ENCODE results near the gene IFT52. TPM values are rescaled to one million over a fixed set of nuclear protein-coding genes. Genes with fewer than 3 reads are reported as not detected.

Gene IFT52
- total and polyA plus RNA-seq, 2 donors = 28.9 to 56.6 TPM

DNA sequence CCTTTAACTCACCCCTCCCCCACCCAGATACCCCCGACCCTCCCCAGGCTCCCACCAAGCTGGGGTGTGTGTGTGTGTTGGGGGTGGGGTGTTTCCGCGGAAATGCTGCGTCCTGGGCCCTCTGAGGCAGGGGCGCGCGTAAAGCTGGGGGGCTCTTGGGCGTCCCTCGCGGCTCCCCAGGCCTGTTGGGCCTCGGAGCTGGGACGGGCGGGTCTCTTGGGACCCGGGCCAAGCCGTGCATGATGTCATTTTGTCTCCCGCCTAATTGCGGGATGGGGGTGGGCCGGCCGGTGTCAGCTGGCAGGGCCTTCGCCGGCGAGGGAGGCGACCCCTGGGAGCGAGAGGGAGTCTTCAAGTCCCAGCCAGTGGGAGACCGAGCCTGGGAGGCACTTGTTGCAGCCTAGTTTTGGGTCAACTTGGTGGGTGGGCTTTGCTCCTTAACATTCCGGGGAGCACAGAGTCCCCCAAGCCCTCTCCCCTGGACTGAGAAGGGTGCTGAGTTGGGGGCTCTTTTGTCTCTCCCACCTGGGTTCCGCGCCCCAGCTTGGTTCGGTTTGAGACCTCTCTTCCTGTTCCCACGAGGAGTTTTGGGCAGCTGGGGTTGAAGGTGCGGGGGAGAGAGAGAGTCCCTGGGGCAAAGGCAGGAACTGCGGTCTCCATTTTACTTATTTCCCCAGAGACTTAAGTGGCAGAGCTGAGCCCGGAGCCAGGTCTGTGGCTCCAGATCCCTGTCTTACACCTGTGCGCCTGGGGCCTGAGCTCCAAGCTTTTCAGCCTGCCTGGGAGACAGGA, 76.8 kb downstream of the IFT52 start:
- no peak for DNase-seq (ENCODE audit: extremely low spot score)

DNA sequence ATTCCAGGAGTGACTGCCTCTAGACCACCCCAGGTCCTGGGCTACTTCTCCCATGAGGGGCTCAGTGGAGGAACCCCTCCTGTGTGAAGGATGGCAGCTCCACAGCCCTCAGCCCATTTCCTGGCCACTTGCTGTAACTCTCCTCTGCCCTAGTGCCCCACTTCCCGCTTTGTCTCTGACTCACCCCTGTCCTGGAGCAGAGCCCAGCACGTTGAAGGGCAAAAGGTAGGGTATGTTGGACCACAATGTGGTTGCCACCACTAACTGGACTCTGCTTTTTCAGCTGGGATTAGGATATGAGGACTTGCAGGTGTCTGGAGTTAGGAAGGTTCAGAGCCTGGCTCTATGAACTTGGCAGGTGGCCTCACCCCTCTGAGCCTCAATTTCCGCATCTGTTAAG, 78.6 kb downstream of the IFT52 start:
- Histone ChIP-seq H3K4me1 (ENCODE audit: insufficient read depth) (no peaks in the 10 kb centered on the region), H3K36me3 (ENCODE audit: insufficient read depth) (no peaks in the 10 kb centered on the region), H3K4me3 (ENCODE audit: low read depth, low read length) (no peak overlapping the region), H3K27ac (ENCODE audit: low read depth) (no peak overlapping the region)
- DNase-seq (ENCODE audit: extremely low spot score) = no peak
- WGBS = 85% methylated on average over 3 of the region's 3 CpGs

More for the DNA sequence above, 76.8 kb downstream of the IFT52 start:
- WGBS = 6% methylated on average over 34 of the region's 34 CpGs
- Histone ChIP-seq H3K4me3 (ENCODE audit: low read depth, low read length) (peak overlapping the region; percentile 11), H3K4me1 (ENCODE audit: insufficient read depth) (no peaks in the 10 kb centered on the region), H3K27ac (ENCODE audit: low read depth) (no peak overlapping the region), H3K36me3 (ENCODE audit: insufficient read depth) (no peaks in the 10 kb centered on the region)

- Histone ChIP-seq H3K4me3 (ENCODE audit: low read depth, low read length) (no peak overlapping the region), H3K4me1 (ENCODE audit: insufficient read depth) (no peaks in the 10 kb centered on the region), H3K36me3 (ENCODE audit: insufficient read depth) (no peaks in the 10 kb centered on the region), H3K27ac (ENCODE audit: low read depth) (no peak overlapping the region)
- DNase-seq (ENCODE audit: extremely low spot score) = no peak
- WGBS = 82% methylated on average over 2 of the region's 2 CpGs
These were observed 79.7 kb downstream of the IFT52 start for GRCh38 chr20:43670423-43670822.

- WGBS = 97% methylated on average over 5 of the region's 5 CpGs
- Histone ChIP-seq H3K27ac (ENCODE audit: low read depth) (no peak overlapping the region), H3K36me3 (ENCODE audit: insufficient read depth) (no peaks in the 10 kb centered on the region), H3K4me3 (ENCODE audit: low read depth, low read length) (no peak overlapping the region), H3K4me1 (ENCODE audit: insufficient read depth) (no peaks in the 10 kb centered on the region)
- no peak for DNase-seq (ENCODE audit: extremely low spot score)
These were observed 85.6 kb downstream of the IFT52 start for GRCh38 chr20:43676368-43676767.

GRCh38 chr20:43680981-43681380, 90.2 kb downstream of the IFT52 start:
- H3K4me1 ChIP-seq (ENCODE audit: insufficient read depth) = no peaks in the 10 kb centered on the region
- no peak overlapping the region for H3K4me3 ChIP-seq (ENCODE audit: low read depth, low read length)
- WGBS = 90% methylated on average over 7 of the region's 7 CpGs
- H3K36me3 ChIP-seq (ENCODE audit: insufficient read depth) = no peaks in the 10 kb centered on the region
- no peak for DNase-seq (ENCODE audit: extremely low spot score)
- H3K27ac ChIP-seq (ENCODE audit: low read depth) = no peak overlapping the region

GRCh38 chr20:43681468-43681942, 90.8 kb downstream of the IFT52 start:
- Histone ChIP-seq H3K4me1 (ENCODE audit: insufficient read depth) (no peaks in the 10 kb centered on the region), H3K27ac (ENCODE audit: low read depth) (no peak overlapping the region), H3K36me3 (ENCODE audit: insufficient read depth) (no peaks in the 10 kb centered on the region), H3K4me3 (ENCODE audit: low read depth, low read length) (no peak overlapping the region)
- no peak for DNase-seq (ENCODE audit: extremely low spot score)
- WGBS = 85% methylated on average over 8 of the region's 8 CpGs

DNA sequence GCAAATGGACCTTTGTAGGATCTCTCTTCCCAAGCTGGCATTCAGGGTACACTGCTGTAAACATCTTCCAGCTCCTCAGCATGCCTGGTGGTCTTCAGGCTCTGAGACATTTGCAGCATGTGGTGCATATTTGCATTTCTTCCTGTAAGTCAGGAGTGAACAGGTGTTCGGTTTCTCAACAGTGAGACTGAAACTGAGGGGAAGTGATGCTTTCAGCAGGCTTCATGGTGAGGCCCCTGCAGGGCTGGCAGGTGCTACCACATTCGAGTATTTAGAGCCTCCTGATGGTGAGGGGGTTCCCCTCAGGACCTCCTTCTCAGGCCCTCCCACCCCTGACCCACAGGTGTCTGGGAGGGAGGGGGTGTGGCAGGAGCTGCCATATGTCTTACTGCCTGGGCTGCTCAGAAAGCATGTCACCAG, 91.3 kb downstream of the IFT52 start:
- H3K36me3 ChIP-seq (ENCODE audit: insufficient read depth) = no peaks in the 10 kb centered on the region
- 70% methylated on average over 2 of the region's 2 CpGs for WGBS
- no peak overlapping the region for H3K4me3 ChIP-seq (ENCODE audit: low read depth, low read length)
- H3K4me1 ChIP-seq (ENCODE audit: insufficient read depth) = no peaks in the 10 kb centered on the region
- no peak overlapping the region for H3K27ac ChIP-seq (ENCODE audit: low read depth)
- no peak for DNase-seq (ENCODE audit: extremely low spot score)

DNA sequence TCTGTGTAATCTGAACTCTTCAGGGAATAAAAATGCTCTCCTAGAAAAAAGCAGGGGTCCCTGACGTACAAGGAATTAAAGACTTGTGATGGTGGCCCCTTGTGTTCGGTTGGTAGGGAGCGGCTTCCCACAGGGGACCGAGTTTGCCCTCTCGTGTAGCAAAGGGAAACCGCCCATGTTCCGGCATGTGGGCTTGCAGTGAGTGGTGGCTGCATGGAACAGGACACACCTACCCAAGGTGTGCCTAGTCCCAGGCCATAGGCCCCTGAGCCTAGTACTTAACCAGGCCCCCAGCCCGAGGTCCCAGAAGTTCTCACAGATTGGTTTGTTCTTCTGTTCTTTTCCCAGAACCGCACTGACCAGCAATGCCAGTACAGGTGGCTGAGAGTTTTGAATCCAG, 91.7 kb downstream of the IFT52 start:
- Histone ChIP-seq H3K4me1 (ENCODE audit: insufficient read depth) (no peaks in the 10 kb centered on the region), H3K4me3 (ENCODE audit: low read depth, low read length) (no peak overlapping the region), H3K36me3 (ENCODE audit: insufficient read depth) (no peaks in the 10 kb centered on the region), H3K27ac (ENCODE audit: low read depth) (no peak overlapping the region)
- WGBS = 96% methylated on average over 9 of the region's 9 CpGs
- DNase-seq (ENCODE audit: extremely low spot score) = no peak

DNA sequence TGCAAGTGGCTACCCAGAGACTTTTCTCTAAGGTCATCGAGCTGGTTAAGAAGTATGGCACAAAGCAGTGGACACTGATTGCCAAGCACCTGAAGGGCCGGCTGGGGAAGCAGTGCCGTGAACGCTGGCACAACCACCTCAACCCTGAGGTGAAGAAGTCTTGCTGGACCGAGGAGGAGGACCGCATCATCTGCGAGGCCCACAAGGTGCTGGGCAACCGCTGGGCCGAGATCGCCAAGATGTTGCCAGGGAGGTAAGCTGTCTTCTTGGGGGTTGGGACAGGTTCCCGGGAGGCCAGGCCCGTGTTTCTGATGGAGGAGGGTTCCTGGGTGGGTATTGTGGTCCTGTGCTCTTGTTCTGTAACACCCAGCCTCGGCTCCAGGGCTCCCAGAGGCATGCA, 96.1 kb downstream of the IFT52 start:
- DNase-seq (ENCODE audit: extremely low spot score) = no peak
- WGBS = 94% methylated on average over 13 of the region's 13 CpGs
- H3K4me3 ChIP-seq (ENCODE audit: low read depth, low read length) = no peak overlapping the region
- no peaks in the 10 kb centered on the region for H3K36me3 ChIP-seq (ENCODE audit: insufficient read depth)
- no peaks in the 10 kb centered on the region for H3K4me1 ChIP-seq (ENCODE audit: insufficient read depth)
- H3K27ac ChIP-seq (ENCODE audit: low read depth) = no peak overlapping the region

DNA sequence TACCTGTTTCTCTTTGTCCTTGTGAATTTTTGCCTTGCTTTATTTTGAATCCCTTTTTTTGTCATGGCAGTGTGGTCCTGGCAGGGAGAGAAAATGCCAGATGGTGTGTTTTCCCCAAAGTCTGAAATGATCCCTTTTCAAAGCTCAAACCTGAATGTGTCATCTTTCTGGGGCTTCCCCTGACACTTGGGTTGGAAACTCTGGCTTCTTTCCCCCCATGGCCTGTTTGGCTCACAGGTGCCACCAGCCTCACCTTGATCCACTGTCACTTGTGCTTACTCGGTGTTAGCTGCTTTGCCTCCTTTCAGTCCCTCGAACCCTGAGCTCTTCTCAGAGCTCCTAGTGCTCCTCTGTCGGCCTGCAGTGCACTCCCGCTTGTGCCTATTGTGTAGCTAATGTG, 98.4 kb downstream of the IFT52 start:
- no peak overlapping the region for H3K27ac ChIP-seq (ENCODE audit: low read depth)
- WGBS = 89% methylated on average over 4 of the region's 4 CpGs
- no peaks in the 10 kb centered on the region for H3K4me1 ChIP-seq (ENCODE audit: insufficient read depth)
- no peak overlapping the region for H3K4me3 ChIP-seq (ENCODE audit: low read depth, low read length)
- no peaks in the 10 kb centered on the region for H3K36me3 ChIP-seq (ENCODE audit: insufficient read depth)
- no peak for DNase-seq (ENCODE audit: extremely low spot score)

DNA sequence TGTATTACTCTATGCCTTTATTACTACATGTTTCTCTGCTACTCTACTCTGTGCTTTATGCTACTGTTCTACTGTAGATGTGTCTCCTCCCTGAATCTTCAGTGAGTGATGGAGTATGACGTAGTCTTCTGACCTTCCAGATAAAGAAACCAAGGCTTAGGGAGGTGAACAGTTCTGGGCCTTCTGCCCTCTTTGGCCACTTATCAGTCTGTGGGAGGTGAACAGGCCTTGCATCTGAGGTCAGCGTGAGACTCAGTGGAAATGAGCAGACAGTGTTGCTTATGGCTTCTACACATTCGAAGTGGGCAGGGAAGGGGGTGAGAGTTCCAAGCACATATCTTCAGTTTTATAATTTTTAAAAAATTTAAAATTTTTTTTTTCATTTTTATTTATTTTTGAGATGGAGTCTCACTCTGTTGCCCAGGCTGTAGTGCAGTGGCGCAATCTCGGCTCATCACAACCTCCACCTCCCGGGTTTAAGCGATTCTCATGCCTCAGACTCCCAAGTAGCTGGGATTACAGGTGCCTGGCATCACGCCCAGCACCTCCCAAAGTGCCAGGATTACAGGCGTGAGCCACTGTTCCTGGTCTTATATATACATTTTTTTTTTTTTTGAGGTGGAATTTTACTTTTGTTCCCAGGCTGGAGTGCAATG, 100.3 kb downstream of the IFT52 start:
- Histone ChIP-seq H3K36me3 (ENCODE audit: insufficient read depth) (no peaks in the 10 kb centered on the region), H3K4me1 (ENCODE audit: insufficient read depth) (no peaks in the 10 kb centered on the region), H3K4me3 (ENCODE audit: low read depth, low read length) (no peak overlapping the region), H3K27ac (ENCODE audit: low read depth) (no peak overlapping the region)
- WGBS = 92% methylated on average over 9 of the region's 9 CpGs
- DNase-seq (ENCODE audit: extremely low spot score) = no peak

DNA sequence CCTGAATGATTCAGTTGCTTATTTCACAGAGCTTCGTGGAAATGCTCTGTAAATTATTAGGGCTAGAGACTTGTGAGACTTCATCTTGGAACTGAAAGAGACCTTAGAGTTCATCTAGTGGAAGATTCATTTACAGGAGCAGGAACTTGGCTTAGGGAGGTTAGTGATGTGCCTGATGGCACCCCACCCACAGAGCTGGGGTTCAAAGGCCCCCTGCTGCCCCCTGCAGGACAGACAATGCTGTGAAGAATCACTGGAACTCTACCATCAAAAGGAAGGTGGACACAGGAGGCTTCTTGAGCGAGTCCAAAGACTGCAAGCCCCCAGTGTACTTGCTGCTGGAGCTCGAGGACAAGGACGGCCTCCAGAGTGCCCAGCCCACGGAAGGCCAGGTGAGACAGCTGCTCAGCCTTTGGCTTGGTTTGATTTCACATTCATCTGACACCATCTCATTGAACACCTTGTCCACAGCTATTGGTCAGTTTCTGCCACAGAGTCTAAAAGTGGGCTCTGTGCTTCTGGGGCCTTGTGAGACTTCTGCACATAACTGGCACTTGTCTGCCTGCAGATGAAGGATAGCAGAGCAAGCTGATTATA, 101.3 kb downstream of the IFT52 start:
- H3K27ac ChIP-seq (ENCODE audit: low read depth) = no peak overlapping the region
- H3K4me3 ChIP-seq (ENCODE audit: low read depth, low read length) = no peak overlapping the region
- no peak for DNase-seq (ENCODE audit: extremely low spot score)
- H3K4me1 ChIP-seq (ENCODE audit: insufficient read depth) = no peaks in the 10 kb centered on the region
- 93% methylated on average over 5 of the region's 5 CpGs for WGBS
- H3K36me3 ChIP-seq (ENCODE audit: insufficient read depth) = no peaks in the 10 kb centered on the region

DNA sequence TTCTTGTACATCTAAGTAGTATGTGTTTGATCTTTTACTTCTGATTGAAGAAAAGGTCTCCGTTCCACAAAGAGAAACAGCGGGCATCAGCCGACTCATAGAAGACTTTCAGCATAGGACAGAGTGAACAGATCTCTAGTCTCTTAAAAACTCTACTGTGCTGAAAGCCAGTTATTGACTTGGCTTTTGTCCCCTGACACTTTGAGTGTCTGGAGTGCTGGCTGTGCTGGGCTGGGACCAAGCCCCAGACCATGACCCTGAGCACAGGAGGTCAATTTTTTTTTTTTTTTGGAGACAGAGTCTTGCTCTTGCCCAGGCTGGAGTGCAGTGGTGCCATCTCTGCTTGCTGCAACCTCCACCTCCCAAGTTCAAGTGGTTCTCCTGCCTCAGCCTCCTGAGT, 104.0 kb downstream of the IFT52 start:
- no peak for DNase-seq (ENCODE audit: extremely low spot score)
- H3K4me1 ChIP-seq (ENCODE audit: insufficient read depth) = no peaks in the 10 kb centered on the region
- 95% methylated on average over 3 of the region's 3 CpGs for WGBS

DNA sequence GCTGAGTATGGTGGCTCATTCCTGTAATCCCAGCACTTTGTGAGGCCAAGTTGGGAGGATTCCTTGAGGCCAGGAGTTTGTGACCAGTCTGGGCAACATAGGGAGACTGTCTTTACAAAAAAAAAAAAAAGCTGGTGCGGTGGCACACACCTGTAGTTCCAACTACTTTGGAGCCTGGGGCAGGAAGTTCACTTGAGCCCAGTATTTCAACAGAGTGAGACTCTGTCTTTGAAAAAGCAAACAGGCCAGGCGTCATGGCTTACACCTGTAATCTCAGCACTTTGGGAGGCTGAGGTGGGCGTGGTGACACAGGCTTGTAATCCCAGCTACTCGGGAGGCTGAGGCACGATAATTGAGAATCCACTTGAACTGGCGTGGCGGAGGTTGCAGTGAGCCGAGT, 104.8 kb downstream of the IFT52 start:
- no peak overlapping the region for H3K4me3 ChIP-seq (ENCODE audit: low read depth, low read length)
- no peak overlapping the region for H3K27ac ChIP-seq (ENCODE audit: low read depth)
- no peak for DNase-seq (ENCODE audit: extremely low spot score)
- WGBS = 92% methylated on average over 8 of the region's 8 CpGs
- H3K4me1 ChIP-seq (ENCODE audit: insufficient read depth) = no peaks in the 10 kb centered on the region
- no peaks in the 10 kb centered on the region for H3K36me3 ChIP-seq (ENCODE audit: insufficient read depth)

More for the DNA sequence above, 104.0 kb downstream of the IFT52 start:
- H3K36me3 ChIP-seq (ENCODE audit: insufficient read depth) = no peaks in the 10 kb centered on the region
- H3K4me3 ChIP-seq (ENCODE audit: low read depth, low read length) = no peak overlapping the region
- H3K27ac ChIP-seq (ENCODE audit: low read depth) = no peak overlapping the region
